Stimulated activated naive CD8-positive, alpha-beta T cell treated with anti-CD3 and anti-CD28 coated beads, Interleukin-15, Interleukin-2, amounts not matched to agents 100 ng/mL and 50 ng/mL, for 24 hours (primary cell): ENCODE measurements around the gene RNU6-9.
"Not testable (repeated sequence)": the region's sequence is repeated elsewhere in the genome, so short reads cannot be mapped to it uniquely, and the experiment has no call there.

Experiments
- H3K27ac Mint-ChIP-seq: one replicate; pipeline ENCODE4 v1.8.0; 2021; ENCODE audit warnings: mild to moderate bottlenecking, mixed read lengths
- H3K27me3 Mint-ChIP-seq: one replicate; pipeline ENCODE4 v1.8.0; 2021; ENCODE audit warnings: mixed read lengths
- H3K36me3 Mint-ChIP-seq: one replicate; pipeline ENCODE4 v1.8.0; 2021; ENCODE audit warnings: low read depth, mixed read lengths
- H3K4me1 Mint-ChIP-seq: one replicate; pipeline ENCODE4 v1.8.0; 2021; ENCODE audit warnings: low read depth, mixed read lengths
- H3K4me3 Mint-ChIP-seq: one replicate; pipeline ENCODE4 v1.8.0; 2021; ENCODE audit warnings: mild to moderate bottlenecking, mixed read lengths
- H3K9me3 Mint-ChIP-seq: one replicate; pipeline ENCODE4 v1.8.0; 2021; ENCODE audit warnings: mixed read lengths

RNU6-9 gene

GRCh38 chr19:882871-883497 lies 10.3 kb upstream of the RNU6-9 start:
- Mint-ChIP-seq H3K27ac (no peak overlapping the region), H3K27me3 (no peaks in the 10 kb centered on the region), H3K36me3 (peaks cover 4% of the 10 kb centered on the region), H3K9me3 (no peaks in the 10 kb centered on the region), H3K4me1 (no peaks in the 10 kb centered on the region), H3K4me3 (no peak overlapping the region)

DNA sequence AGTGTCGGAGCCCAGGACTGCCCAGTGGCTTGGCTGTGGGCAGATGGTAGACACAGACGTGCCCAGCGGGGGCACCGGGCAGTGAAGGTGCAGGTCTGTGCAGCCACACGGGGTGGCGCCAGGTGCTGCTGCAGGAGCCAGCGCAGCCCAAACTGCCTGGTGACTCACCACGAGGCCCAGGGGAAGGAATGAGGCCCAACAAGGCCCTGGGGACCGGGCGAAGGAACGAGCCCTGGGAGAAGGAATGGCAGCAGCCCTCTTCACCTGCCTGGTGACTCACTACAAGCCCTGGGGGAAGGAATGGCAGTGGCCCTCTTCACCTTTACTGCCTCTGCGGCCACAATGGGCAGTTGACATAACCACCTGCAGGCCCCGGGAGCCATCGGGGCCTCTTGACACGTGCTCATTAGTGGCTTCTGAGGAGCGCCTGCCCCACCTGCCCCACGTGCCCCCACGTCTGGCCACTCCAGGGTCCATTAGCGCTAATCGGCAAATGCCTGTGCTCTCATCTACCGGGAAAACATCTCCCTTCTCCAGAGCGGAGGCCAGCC lies 9.5 kb upstream of the RNU6-9 start:
- no peaks in the 10 kb centered on the region for H3K9me3 Mint-ChIP-seq
- no peak overlapping the region for H3K4me3 Mint-ChIP-seq
- H3K4me1 Mint-ChIP-seq, result no peaks in the 10 kb centered on the region
- H3K27ac Mint-ChIP-seq, result no peak overlapping the region
- peaks cover 4% of the 10 kb centered on the region for H3K36me3 Mint-ChIP-seq
- H3K27me3 Mint-ChIP-seq, result no peaks in the 10 kb centered on the region

- no peaks in the 10 kb centered on the region for H3K9me3 Mint-ChIP-seq
- H3K4me3 Mint-ChIP-seq, result no peak overlapping the region
- no peaks in the 10 kb centered on the region for H3K4me1 Mint-ChIP-seq
- H3K27ac Mint-ChIP-seq, result no peak overlapping the region
- H3K27me3 Mint-ChIP-seq, result no peaks in the 10 kb centered on the region
- peaks cover 4% of the 10 kb centered on the region for H3K36me3 Mint-ChIP-seq
Observed at GRCh38 chr19:884420-885211, 8.7 kb upstream of the RNU6-9 start.

DNA sequence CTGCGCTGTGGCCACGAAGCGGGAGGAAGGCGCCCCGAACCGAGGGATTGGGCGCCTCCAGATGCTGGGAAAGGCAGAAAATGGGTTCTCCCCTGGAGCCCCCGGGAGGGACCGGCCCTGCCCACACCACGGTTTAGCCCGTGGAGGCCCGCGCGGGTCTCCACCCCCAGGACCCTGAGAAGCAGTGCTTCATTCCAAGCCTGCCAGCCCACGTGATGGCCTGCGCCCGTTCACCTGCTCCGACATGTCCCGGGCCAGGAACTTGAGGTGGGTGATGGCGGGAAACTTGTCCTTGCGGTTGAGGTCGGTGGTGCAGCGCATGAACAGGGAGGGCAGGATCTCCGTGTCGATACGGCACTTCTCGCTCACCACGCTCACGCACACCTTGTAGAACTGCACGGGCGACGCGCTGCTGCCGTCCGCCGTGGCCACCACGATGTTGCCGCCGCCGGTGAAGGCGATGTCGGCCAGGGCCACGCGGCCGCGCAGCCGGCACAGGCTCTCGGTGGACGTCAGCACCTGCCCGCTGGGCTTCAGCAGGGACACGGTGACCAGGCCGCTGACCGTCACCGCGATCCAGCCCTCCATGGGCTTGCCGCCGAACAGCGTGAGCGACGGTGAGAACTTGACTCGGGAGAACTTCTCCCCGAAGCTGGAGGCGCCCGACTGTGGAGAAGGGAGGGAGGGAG lies 7.6 kb upstream of the RNU6-9 start:
- Mint-ChIP-seq H3K27me3 (no peaks in the 10 kb centered on the region), H3K9me3 (no peaks in the 10 kb centered on the region), H3K27ac (no peak overlapping the region), H3K4me1 (no peaks in the 10 kb centered on the region), H3K36me3 (peaks cover 4% of the 10 kb centered on the region), H3K4me3 (no peak overlapping the region)

- Mint-ChIP-seq H3K36me3 (no peaks in the 10 kb centered on the region), H3K27me3 (no peaks in the 10 kb centered on the region), H3K4me3 (no peak overlapping the region), H3K9me3 (no peaks in the 10 kb centered on the region), H3K4me1 (peaks cover 5% of the 10 kb centered on the region), H3K27ac (no peak overlapping the region)
Observed at GRCh38 chr19:887072-887471, 6.2 kb upstream of the RNU6-9 start.

DNA sequence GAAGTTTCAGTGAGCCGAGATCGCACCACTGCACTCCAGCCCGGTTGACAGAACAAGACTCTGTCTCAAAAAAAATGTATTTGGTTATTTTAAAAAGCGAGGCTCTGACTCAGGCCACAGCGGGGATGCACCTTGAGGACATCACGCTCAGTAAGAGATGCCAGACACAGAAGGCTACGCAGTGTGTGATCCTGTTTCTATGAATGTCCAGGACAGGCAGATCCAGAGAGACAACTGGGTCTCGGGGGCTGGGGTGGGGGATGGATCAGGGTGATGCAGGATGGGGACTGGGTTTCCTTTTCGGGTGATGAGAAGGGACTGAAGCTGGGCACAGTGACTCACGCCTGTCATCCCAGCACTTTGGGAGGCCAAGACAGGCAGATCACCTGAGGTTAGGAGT lies 5.7 kb upstream of the RNU6-9 start:
- Mint-ChIP-seq H3K4me1 (peaks cover 5% of the 10 kb centered on the region), H3K4me3 (no peak overlapping the region), H3K27me3 (no peaks in the 10 kb centered on the region), H3K9me3 (no peaks in the 10 kb centered on the region), H3K36me3 (no peaks in the 10 kb centered on the region), H3K27ac (no peak overlapping the region)

- H3K9me3 Mint-ChIP-seq, result no peaks in the 10 kb centered on the region
- peaks cover 4% of the 10 kb centered on the region for H3K36me3 Mint-ChIP-seq
- no peaks in the 10 kb centered on the region for H3K27me3 Mint-ChIP-seq
- H3K27ac Mint-ChIP-seq, result no peak overlapping the region
- H3K4me1 Mint-ChIP-seq, result peaks cover 13% of the 10 kb centered on the region
- no peak overlapping the region for H3K4me3 Mint-ChIP-seq
Observed at GRCh38 chr19:888581-889385, 4.5 kb upstream of the RNU6-9 start.

GRCh38 chr19:889662-890295 lies 3.5 kb upstream of the RNU6-9 start:
- H3K36me3 Mint-ChIP-seq, result peaks cover 4% of the 10 kb centered on the region
- no peaks in the 10 kb centered on the region for H3K9me3 Mint-ChIP-seq
- H3K27me3 Mint-ChIP-seq, result no peaks in the 10 kb centered on the region
- H3K4me3 Mint-ChIP-seq, result no peak overlapping the region
- no peak overlapping the region for H3K27ac Mint-ChIP-seq
- H3K4me1 Mint-ChIP-seq, result peaks cover 15% of the 10 kb centered on the region

DNA sequence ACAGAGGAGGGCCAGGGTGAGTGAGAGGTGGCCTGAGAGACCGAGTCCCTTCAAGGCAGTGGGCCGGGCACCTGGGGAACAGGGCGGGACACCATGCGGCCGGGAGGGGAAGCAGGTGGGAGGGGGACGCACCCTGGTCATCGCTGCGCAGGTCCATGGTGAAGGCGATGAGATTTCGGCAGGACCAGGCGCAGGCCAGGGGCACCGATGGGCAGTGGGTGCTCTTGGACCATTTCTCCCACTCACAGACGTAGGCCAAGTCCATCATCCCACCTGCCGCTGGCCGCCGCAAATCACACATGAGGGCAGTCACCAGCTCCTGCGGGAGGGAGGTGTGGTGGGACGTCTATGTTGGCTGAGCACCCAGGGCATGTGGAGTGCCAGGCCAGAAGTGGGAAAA lies 2.5 kb upstream of the RNU6-9 start:
- no peaks in the 10 kb centered on the region for H3K9me3 Mint-ChIP-seq
- H3K4me3 Mint-ChIP-seq, result peak overlapping the region; percentile 57
- peaks cover 4% of the 10 kb centered on the region for H3K36me3 Mint-ChIP-seq
- peaks cover 15% of the 10 kb centered on the region for H3K4me1 Mint-ChIP-seq
- no peak overlapping the region for H3K27ac Mint-ChIP-seq
- no peaks in the 10 kb centered on the region for H3K27me3 Mint-ChIP-seq

- H3K27me3 Mint-ChIP-seq, H3K27ac Mint-ChIP-seq, H3K36me3 Mint-ChIP-seq, H3K9me3 Mint-ChIP-seq: not testable (repeated sequence)
- Mint-ChIP-seq H3K4me1 (peaks cover 15% of the 10 kb centered on the region), H3K4me3 (peak overlapping the region; percentile 79)
Observed at GRCh38 chr19:891421-892200, 1.7 kb upstream of the RNU6-9 start.

- peak overlapping the region; percentile 83 for H3K27ac Mint-ChIP-seq
- no peaks in the 10 kb centered on the region for H3K27me3 Mint-ChIP-seq
Observed at GRCh38 chr19:892243-892893, 916 bp upstream of the RNU6-9 start.

DNA sequence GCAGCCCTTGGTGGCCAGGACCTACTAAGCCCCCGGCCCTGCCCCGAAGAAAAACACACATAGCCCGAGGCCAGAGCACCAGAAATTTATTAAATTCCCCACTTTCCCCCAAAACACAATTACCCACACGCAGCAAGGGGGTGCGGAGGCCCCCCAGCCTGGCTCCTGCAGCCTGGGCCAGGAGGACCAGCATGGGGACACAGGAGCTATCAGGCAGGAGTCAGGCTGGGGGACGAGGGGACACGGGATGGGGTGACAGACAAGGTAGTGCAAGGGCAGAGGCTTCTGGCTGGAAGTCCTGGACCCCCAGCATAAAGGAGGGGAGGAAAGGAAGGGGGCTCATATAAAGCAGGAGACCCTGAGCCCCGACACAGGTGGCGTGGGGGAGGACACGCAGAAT lies 3.1 kb downstream of the RNU6-9 start:
- Mint-ChIP-seq H3K4me1 (peaks cover 11% of the 10 kb centered on the region), H3K27ac (no peak overlapping the region), H3K27me3 (no peaks in the 10 kb centered on the region), H3K9me3 (no peaks in the 10 kb centered on the region), H3K4me3 (no peak overlapping the region), H3K36me3 (peaks cover 14% of the 10 kb centered on the region)

More at GRCh38 chr19:892243-892893, 916 bp upstream of the RNU6-9 start:
- Mint-ChIP-seq H3K9me3 (no peaks in the 10 kb centered on the region), H3K36me3 (peaks cover 14% of the 10 kb centered on the region), H3K4me1 (peaks cover 15% of the 10 kb centered on the region), H3K4me3 (peak overlapping the region; percentile 79)

DNA sequence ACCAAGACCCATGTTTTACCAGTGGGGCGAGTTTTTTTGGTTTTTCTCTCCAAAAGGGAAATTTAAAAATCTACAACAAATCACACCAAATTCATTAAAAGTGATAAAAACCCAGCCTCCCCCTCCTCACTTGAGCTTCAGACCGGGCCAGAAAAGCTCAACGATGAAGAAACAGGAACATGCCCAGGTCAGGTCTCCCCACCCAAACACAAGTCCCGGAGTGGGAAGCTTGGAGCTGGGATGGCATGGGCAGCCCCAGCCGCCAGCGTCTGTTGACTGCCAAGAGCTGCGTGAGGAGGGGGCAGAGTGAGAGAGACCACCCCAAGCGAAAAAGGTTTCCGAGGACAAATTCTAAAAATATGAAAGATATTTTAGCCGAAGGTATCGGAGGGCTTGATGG lies 3.7 kb downstream of the RNU6-9 start:
- Mint-ChIP-seq H3K4me1 (peaks cover 11% of the 10 kb centered on the region), H3K27me3 (no peaks in the 10 kb centered on the region), H3K36me3 (peaks cover 14% of the 10 kb centered on the region), H3K27ac (no peak overlapping the region), H3K9me3 (no peaks in the 10 kb centered on the region), H3K4me3 (no peak overlapping the region)
